A204.1 (cell line): ENCODE results near the gene FAM78A.

Source experiments
- FAIRE-seq: peaks from 2 replicates; lab custom pipeline; 2012; peaks lifted over from hg19 to GRCh38; lab: Jason Lieb, UNC

Gene FAM78A

GRCh38 chr9:131302244-131303075, 26.1 kb upstream of the FAM78A start:
- no peak for FAIRE-seq

- FAIRE-seq = no peak
Measured at GRCh38 chr9:131300444-131300843, 24.1 kb upstream of the FAM78A start.

- FAIRE-seq = no peak
Measured at GRCh38 chr9:131299961-131300347, 23.6 kb upstream of the FAM78A start.

- FAIRE-seq = no peak
Measured at GRCh38 chr9:131299346-131299960, 23.1 kb upstream of the FAM78A start.

- no peak for FAIRE-seq
Measured at GRCh38 chr9:131298816-131299215, 22.5 kb upstream of the FAM78A start.

- no peak for FAIRE-seq
Measured at GRCh38 chr9:131298341-131298740, 22.0 kb upstream of the FAM78A start.

- no peak for FAIRE-seq
Measured at GRCh38 chr9:131297903-131298302, 21.6 kb upstream of the FAM78A start.

GRCh38 chr9:131296906-131297500, 20.7 kb upstream of the FAM78A start:
- no peak for FAIRE-seq

GRCh38 chr9:131296460-131296859, 20.1 kb upstream of the FAM78A start:
- no peak for FAIRE-seq

- FAIRE-seq = no peak
Measured at GRCh38 chr9:131292937-131293336, 16.6 kb upstream of the FAM78A start.

GRCh38 chr9:131291795-131292315, 15.5 kb upstream of the FAM78A start:
- FAIRE-seq = no peak

GRCh38 chr9:131290767-131291370, 14.6 kb upstream of the FAM78A start:
- no peak for FAIRE-seq

GRCh38 chr9:131290036-131290766, 13.9 kb upstream of the FAM78A start:
- FAIRE-seq = no peak

- no peak for FAIRE-seq
Measured at GRCh38 chr9:131289301-131290035, 13.2 kb upstream of the FAM78A start, which contains the start of gene PLPP7. Gene PLPP7, plus strand, starts transcription at chr9:131289723. Its CDS starts 275 bp downstream, at chr9:131289998.

- no peak for FAIRE-seq
Measured at GRCh38 chr9:131288217-131288616, 11.9 kb upstream of the FAM78A start.

GRCh38 chr9:131287359-131287758, 11.0 kb upstream of the FAM78A start:
- FAIRE-seq = no peak

- no peak for FAIRE-seq
Measured at GRCh38 chr9:131284856-131285255, 8.5 kb upstream of the FAM78A start.

GRCh38 chr9:131282688-131283422, 6.5 kb upstream of the FAM78A start:
- no peak for FAIRE-seq

GRCh38 chr9:131282175-131282574, 5.9 kb upstream of the FAM78A start:
- no peak for FAIRE-seq

GRCh38 chr9:131281119-131281965, 5.0 kb upstream of the FAM78A start:
- no peak for FAIRE-seq
